ENCODE results near the gene TLE3.

TLE3 gene

DNA sequence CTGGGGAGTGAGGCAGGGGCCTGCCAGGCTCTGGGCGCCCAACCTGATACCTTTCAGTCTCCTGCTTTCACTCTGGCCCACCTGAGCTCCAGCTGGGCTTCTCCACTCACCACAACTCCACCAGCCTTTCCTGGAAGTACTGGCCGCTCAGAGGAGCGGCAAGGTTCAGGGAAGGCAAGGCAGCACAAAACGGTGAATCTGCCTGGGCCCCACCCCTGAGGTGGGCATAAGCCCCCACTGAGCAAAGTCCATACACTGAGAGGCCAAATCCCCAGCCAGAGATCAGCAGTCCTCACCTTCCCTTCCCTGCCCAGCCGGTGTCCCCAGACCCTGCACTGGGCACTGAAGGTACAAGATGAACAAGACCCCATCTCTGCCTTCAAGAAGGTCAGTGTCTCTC, 70.7 kb downstream of the TLE3 start:
- DNase-seq, result no peak

DNA sequence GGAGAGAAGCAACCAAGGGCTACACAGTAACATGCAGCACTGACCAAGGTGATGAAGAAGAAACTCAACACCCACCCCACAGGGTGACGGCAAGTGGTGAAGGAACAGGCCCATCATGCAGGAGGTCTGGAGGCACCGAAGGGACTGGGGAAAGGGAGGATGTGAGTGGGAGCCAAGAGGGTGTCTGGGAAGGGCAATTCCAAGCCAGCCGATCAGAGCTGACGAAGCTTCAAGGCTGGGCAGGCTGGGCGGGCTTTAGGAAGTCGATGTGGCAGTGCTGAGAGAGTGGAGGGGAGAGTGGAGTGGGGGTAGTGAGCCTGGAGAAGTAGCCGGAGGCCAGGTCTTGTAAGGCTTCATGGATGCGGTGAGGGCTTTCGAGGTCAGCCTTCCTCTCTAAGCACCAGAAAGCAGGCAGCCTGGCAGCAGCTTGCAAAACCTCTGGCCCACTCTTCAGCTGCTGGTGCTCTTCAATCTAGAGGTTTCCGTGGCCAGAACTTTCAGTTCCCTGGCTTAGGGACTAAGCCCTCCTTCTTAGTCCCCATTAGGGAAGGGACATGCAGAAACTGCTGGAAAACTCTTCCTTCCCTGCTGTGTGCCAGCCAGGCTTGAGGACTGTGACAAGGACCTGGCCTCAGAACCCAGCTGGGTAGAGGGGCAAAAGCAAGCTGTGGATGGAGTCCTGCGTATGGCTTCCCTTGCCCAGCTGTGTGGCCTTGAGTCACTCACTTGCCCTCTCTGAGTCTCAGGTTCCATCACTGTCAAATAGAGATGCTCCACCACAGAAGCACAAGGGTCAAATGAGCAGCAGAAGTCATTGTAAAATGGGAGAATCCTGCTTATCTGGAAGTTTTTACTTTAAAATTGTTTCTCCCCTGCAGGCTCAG, 72.1 kb downstream of the TLE3 start:
- DNase-seq, result no peak

DNA sequence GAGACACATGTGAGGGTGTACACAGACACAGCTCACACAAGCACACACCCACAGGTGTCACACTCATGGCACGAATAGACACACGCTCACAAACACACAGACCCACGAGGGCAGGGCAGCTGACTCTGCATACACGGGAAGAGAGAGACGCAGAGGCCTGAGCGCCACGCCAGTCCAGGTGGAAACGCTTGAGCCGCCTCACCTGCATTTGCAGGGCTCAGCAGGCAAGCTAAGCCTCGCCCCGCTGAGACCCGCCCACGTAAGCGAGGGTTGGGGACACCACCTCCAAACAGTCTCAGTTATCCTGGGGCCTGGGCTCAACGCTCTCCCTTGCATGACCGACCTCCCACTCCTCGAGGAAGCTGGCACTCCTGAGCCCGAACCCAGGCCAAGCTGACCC, 73.2 kb downstream of the TLE3 start:
- DNase-seq, result no peak

GRCh38 chr15:70023769-70024491, 73.8 kb downstream of the TLE3 start:
- no peak for DNase-seq

DNA sequence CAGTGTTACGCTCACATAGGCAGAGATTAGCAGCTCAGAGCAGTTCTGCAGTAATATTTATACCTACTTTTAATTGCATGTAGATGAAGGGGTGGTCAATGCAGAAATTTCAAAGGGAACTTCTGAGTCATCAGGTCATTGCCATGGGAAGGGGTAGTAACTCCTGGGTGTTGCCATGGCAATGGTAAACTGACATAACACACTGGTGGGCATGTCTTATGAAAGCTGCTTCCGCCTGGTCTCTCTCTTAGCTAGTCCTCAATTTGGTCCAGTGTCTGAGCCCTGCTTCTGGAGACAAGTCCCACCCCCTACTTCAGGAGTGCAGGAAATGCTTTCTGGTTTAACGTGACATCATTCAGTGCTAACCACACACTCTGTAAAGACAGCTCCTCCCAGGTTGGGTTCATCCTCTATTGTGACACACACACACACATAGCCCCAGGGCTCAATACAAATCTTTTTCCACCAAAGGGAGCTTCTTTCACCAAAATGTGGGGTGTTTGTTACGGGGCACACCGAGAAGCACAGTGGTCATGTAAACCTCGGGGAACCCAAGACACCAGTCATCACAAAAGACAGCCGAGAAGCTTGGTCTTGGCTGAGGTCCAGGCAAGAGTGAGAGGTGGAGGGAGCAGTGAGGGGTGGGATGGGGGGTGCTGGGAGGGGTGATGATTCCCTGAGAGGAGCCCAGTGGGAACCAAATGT, 74.5 kb downstream of the TLE3 start:
- peak in 3 of 5 experiments; percentile 20 to 90 (median 84) for DNase-seq

GRCh38 chr15:70020229-70020628, 77.5 kb downstream of the TLE3 start:
- DNase-seq, result no peak

GRCh38 chr15:70018646-70019600, 78.8 kb downstream of the TLE3 start:
- DNase-seq, result no peak

GRCh38 chr15:70017801-70018200, 79.9 kb downstream of the TLE3 start:
- no peak for DNase-seq

- no peak for DNase-seq
These were observed 80.7 kb downstream of the TLE3 start for GRCh38 chr15:70017025-70017424.

DNA sequence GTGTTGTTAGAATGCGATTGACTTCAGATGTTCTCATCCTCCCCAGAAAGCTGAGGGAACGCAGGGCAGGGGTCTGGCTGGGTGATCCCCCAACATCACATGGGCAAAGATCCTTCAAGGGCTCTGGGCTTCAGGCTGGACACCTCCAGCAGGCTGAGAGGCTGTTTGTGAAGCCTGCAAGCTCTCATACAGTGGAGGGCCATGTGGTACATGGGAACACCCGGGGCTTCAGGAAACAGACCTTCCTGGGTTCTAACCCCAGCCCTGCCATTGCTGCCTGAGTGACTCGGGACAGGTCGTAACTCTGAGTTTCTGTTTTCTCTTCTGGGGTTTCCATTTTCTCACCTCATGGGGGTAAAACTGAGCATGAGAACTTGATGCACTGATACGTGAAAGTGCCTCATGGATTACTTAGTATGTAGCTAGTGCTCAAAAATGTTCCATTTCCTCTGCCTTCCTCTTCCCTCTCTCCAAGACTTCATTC, 81.2 kb downstream of the TLE3 start:
- no peak for DNase-seq

DNA sequence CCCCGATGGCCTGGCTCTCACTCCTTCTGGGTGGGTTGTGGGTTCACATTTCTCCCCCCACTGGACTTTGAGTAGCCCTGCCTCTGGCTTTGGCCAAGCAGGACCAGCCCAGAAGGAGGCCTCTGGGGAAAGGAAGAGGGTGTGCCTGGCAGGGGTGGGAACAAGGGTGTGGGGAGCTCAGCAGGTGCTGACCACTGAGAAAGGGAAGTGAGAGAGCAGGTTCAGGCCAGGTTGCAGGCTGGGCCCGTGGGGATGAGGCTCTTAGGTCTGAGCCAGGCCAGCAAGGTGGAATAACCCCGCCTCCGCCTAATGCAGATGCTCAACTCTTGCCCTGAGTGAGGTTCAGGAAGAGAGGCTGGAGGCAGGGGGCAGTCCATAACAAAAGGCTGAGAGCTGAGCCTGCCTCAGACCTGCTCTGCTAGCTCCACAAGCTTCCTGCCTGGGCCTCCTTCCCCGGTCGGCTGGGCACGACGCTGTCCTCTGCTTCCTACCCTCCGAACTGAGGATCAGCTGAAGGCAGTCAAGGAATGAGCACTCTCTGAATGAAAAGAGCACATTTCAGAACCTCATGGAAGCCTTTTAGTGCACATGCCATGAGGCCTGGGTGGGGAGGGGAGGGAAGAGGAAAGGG, 82.7 kb downstream of the TLE3 start:
- DNase-seq, result no peak

DNA sequence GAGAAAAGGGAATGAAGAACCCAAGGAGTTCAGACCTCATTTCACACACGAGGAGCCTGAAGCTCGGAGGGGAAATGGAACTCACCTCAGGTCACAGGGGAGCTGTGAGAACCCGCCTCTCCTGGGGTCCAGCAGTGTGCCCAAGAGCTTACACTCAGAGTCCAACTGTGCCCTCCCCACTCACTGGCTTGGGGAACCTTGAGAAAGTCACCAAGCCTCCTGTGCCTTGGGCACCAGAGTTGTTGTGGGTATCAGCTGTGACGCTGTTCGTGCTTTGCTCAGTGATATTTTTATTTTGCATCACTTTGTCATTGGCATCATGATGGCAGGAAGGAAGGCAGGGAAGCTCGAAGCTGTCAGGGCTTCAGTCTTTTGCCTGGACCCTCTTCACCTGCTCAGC, 83.4 kb downstream of the TLE3 start:
- no peak for DNase-seq

GRCh38 chr15:70013656-70014313, 83.9 kb downstream of the TLE3 start:
- no peak for DNase-seq

- DNase-seq, result no peak
These were observed 84.8 kb downstream of the TLE3 start for GRCh38 chr15:70012895-70013294.

- no peak for DNase-seq
These were observed 88.9 kb downstream of the TLE3 start for GRCh38 chr15:70008697-70009290.

GRCh38 chr15:70006259-70007147, 91.2 kb downstream of the TLE3 start:
- DNase-seq, result no peak

DNA sequence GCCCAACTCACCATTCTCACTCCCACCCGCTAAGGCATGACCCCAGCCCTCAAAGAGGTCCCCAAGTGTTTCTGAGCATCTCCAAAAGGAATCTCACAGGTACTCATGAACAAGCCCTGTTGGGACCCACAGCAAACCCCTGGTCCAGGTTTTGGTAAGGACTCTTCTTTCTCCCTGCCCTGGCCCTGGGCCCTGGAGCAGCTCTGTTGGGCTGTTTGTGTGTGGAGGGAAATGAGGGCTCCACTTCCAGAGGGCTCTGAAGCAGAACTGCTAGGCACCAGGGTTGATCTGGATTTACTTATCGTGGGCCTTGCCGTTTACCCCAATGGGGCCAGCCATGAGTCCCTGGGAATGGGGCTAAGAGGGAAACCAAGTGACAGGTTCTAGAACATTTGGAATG, 92.9 kb downstream of the TLE3 start:
- DNase-seq, result no peak

DNA sequence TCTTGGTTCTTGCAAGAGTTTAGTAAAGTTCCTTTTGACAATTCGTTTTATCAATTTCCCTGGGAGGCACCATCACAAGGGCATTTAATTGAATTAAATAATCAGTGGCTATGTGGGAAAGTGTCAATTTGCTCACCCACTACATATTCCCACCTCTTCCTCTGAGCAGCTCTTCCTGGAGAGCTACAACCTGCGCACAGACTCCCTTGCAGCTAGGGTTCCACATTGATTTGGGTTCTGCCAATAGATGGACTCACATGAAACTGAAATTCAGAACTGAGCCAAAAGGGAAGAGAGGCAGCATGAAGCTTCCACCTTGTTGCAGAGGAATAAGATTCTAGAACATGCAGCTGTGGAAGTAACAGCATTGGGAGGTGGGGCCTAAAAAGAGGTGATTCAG, 94.8 kb downstream of the TLE3 start:
- DNase-seq, result no peak

DNA sequence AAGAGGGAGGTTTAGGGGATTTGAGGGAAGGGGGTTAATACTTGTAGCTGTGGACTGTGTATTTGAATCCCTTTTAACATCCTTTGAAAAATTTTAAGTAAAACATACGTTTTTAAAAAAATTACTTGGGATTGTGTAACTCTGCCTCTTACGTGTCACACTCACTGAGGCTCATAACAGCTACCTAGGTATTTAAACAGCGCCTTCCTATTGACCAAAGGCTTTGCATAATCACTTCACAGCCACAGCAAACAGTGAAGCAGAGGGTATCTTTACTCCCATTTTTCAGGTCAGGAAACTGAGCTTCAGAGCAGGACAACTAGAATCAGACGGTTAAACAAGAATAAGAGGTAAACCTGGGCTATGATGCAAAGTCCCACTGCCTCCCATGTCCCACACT, 95.9 kb downstream of the TLE3 start:
- DNase-seq, result no peak
